ENCODE results near the gene SH3PXD2A. TPM values are rescaled to one million over a fixed set of nuclear protein-coding genes. Genes with fewer than 3 reads are reported as not detected.
"Not testable (repeated sequence)": the region's sequence is repeated elsewhere in the genome, so short reads cannot be mapped to it uniquely, and the experiment has no call there.

SH3PXD2A gene
- total RNA-seq, 4 donors from 2014 or later: 35.0 to 54.8 (median 45.4) TPM

GRCh38 chr10:103666087-103666761 lies 189.2 kb downstream of the SH3PXD2A start:
- DNase-seq (ENCODE audit: low spot score in 2 of 2): no peak
- H3K4me3 ChIP-seq (ENCODE audit: low read depth, poor library complexity, severe bottlenecking): no peak overlapping the region
- 94 to 96% methylated on average over 9 of the region's 9 CpGs for WGBS, 2 donors
- intact Hi-C loops (cut with DNase I; ENCODE audit: low total_unique reads): no loop called here
- TF ChIP-seq CTCF (IDR thresholded peaks at IDR 0.05) (no peak), POLR2A (IDR thresholded peaks at IDR 0.05) (no peak)

- 48% methylated on average over 9 of the region's 9 CpGs for WGBS, 2 donors
- no peak for DNase-seq (ENCODE audit: low spot score in 2 of 2)
- no peak overlapping the region for H3K4me3 ChIP-seq (ENCODE audit: low read depth, poor library complexity, severe bottlenecking)
- intact Hi-C loops (cut with DNase I; ENCODE audit: low total_unique reads): no loop called here
- no peak for TF ChIP-seq POLR2A (IDR thresholded peaks at IDR 0.05)
- TF ChIP-seq CTCF (IDR thresholded peaks at IDR 0.05): no peak
Observed at GRCh38 chr10:103665162-103665889, 190.1 kb downstream of the SH3PXD2A start.

- TF ChIP-seq POLR2A (IDR thresholded peaks at IDR 0.05): no peak
- no peak for TF ChIP-seq CTCF (IDR thresholded peaks at IDR 0.05)
- H3K4me3 ChIP-seq (ENCODE audit: low read depth, poor library complexity, severe bottlenecking): no peak overlapping the region
- DNase-seq (ENCODE audit: low spot score in 2 of 2): no peak
- WGBS, 2 donors: 32 to 42% methylated on average over 11 to 13 of the region's 13 CpGs
- intact Hi-C loops (cut with DNase I; ENCODE audit: low total_unique reads): no loop called here
Observed at GRCh38 chr10:103663802-103664201, 191.6 kb downstream of the SH3PXD2A start.

GRCh38 chr10:103663236-103663635 lies 192.1 kb downstream of the SH3PXD2A start:
- H3K4me3 ChIP-seq (ENCODE audit: low read depth, poor library complexity, severe bottlenecking): no peak overlapping the region
- DNase-seq (ENCODE audit: low spot score in 2 of 2): no peak
- WGBS, 2 donors: 80 to 88% methylated on average over 3 of the region's 3 CpGs
- intact Hi-C loops (cut with DNase I; ENCODE audit: low total_unique reads): no loop called here
- TF ChIP-seq POLR2A (IDR thresholded peaks at IDR 0.05) (no peak), CTCF (IDR thresholded peaks at IDR 0.05) (no peak)

DNA sequence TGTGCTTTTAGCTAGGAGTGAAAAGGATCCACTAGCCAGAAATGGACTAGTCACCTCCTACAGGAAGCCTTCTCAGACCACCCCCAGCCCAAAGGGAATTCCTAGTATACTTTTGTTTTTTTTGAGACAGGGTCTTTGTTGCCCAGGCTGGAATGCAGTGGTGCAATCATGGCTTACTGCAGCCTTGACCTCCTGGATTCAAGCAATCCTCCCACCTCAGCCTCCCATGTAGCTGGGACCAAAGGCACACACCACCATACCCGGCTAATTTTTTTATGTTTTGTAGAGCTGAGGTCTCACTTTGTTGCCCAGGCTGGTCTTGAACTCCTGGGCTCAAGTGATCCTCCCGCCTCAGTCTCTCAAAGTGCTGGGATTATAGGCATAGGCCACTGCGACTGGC lies 192.7 kb downstream of the SH3PXD2A start:
- H3K4me3 ChIP-seq (ENCODE audit: low read depth, poor library complexity, severe bottlenecking); DNase-seq (ENCODE audit: low spot score in 2 of 2); intact Hi-C loops (cut with DNase I; ENCODE audit: low total_unique reads): not testable (repeated sequence)
- 93 to 97% methylated on average over 3 of the region's 3 CpGs for WGBS, 2 donors

- H3K4me3 ChIP-seq (ENCODE audit: low read depth, poor library complexity, severe bottlenecking): peak overlapping the region; percentile 30
- intact Hi-C loops (cut with DNase I; ENCODE audit: low total_unique reads): no loop called here
- peak; percentile 88 to 97 for DNase-seq (ENCODE audit: low spot score in 2 of 2)
- TF ChIP-seq CTCF (IDR thresholded peaks at IDR 0.05) (no peak), POLR2A (IDR thresholded peaks at IDR 0.05) (no peak)
- WGBS, 2 donors: 29 to 59% methylated on average over 40 to 41 of the region's 48 CpGs
Observed at GRCh38 chr10:103661198-103661950, 194.0 kb downstream of the SH3PXD2A start.
